HG02588 (cell line): ENCODE results near the gene SDK1.

Source experiments
- ATAC-seq: cut with Tn5 transposase; IDR thresholded peaks from one replicate; pipeline ENCODE4 v1.9.1; 2021; ENCODE audit warnings: mild to moderate bottlenecking, moderate library complexity; ENCODE audit not compliant: unreplicated experiment

SDK1 gene

GRCh38 chr7:3762146-3762831 is 461.2 kb downstream of the SDK1 start:
- ATAC-seq: no peak

GRCh38 chr7:3767917-3768777 is 467.1 kb downstream of the SDK1 start:
- no peak for ATAC-seq

- ATAC-seq: no peak
These were observed 470.9 kb downstream of the SDK1 start for GRCh38 chr7:3771906-3772305.

DNA sequence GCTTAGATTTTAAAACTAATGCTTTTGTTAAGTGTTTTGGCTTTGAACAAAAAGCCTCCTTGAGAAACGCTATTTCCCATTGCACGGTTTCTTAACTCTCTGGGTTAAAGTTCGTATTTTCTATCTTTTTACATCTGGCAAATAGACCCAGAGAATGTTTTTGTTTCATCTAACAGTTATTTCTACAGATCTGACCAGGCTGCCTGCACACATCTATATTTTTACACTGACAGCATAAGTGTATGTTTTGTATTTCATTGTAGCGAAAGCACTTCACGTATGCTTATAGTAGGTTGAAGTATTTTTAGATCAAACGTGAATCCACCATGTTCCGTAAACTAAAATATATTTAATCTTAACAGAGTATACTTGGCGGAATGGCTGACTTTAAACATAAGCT is 477.3 kb downstream of the SDK1 start:
- ATAC-seq: no peak

GRCh38 chr7:3780016-3780415 is 479.0 kb downstream of the SDK1 start:
- ATAC-seq: no peak

GRCh38 chr7:3780525-3780924 is 479.5 kb downstream of the SDK1 start:
- ATAC-seq: no peak

- no peak for ATAC-seq
These were observed 480.6 kb downstream of the SDK1 start for GRCh38 chr7:3781607-3782006.

DNA sequence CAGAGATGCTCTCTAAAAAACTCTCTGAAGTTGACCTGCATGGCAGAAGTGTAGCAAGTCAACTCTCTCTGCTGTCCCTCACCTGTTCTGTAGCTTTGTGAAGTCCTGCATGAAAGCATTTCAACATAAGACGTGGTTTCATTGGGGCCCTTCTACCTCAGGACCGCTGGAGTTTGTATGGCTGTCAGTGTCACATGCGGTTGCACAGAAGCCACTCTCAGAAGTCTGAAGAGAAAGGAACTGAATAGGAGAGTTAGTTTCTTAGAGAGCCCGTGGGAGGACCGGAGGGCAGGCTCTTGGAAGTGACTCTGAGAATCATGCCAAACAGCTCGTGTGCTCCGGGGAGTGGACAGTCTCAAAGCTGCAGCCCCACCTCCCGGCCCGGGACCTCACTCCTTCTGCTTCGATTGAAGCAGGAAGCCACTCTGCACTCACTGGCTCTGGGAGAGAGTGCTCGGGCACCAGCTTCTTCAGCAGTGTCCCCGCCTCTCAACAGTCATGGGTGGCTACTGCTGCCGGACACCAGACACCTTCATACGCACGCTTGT is 486.7 kb downstream of the SDK1 start:
- ATAC-seq: no peak

- ATAC-seq: no peak
These were observed 489.8 kb downstream of the SDK1 start for GRCh38 chr7:3790803-3791202.

- ATAC-seq: no peak
These were observed 490.3 kb downstream of the SDK1 start for GRCh38 chr7:3791327-3791726.

- no peak for ATAC-seq
These were observed 494.1 kb downstream of the SDK1 start for GRCh38 chr7:3795141-3795540.

DNA sequence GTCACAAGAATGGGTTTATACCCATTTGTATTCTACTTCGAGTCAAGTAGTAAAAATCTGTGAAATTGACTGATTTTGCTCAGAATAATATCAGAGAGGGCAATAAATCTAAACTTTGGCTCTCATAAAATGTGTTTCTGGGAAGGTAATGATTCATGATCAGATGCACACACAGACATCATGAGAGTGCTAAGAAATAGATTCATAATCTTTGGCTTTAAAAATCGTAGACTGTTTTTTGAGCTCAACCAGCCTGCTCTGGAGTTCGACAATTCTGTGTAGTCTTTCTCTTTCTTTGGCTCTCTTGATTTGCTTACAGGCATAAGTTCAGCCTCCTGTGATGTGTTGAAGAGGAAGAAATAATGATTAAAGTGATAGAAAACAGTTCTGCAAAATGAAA is 494.7 kb downstream of the SDK1 start:
- ATAC-seq: no peak

DNA sequence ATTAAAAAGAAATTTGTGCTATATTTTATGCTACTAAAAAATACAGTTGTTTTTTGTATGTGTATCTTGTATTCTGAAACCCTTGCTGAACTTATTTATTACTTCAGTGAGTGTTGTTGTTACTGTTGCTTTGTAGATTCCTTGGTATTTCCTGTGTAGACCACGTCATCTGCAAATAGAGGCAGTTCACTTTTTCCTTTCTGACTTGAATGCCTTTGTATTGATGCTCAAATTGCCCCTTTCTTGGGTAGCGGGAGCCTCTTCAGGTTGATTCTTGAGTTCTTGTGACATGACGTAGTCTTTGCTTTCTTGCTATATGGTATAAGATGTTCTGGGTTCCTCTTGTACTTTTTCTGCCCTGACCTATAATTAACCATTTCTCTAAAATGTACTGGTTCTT is 504.1 kb downstream of the SDK1 start:
- ATAC-seq: no peak

GRCh38 chr7:3806516-3806915 is 505.5 kb downstream of the SDK1 start:
- ATAC-seq: no peak

DNA sequence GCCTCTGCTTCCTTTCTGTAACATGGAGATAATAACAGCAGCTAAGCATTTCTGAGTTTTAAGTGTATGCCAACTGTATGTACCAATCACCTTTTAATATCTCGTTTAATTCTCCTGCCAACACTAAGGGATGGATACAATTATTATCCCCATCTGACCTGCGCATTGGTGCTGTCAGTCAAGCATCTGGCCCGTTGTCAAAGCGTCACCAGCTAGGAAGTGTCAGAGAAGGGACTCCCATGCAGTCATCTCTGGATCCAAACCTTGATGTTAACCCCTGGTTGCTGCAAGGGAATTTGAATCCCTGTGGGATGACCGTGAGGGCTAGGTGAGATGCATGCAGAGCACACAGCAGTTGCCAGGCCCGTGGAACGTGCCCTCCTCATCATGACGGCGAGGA is 506.8 kb downstream of the SDK1 start:
- no peak for ATAC-seq

DNA sequence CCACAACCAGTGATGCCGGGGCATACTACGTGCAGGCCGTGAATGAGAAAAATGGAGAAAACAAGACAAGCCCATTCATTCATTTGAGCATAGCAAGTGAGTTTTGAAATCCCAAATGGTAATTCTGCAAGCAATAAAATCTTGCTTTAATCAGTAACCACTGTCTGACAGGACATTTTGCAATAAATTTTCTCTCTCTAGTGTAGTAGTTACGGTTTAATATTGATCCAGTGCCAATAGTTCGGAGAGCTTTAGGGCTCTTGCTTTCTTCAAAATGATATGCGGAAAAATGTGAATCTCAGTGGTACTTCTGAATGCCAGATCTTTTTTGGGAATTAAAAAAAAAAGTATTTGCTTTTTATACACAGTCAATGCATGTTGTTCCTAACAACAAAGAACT is 520.4 kb downstream of the SDK1 start:
- no peak for ATAC-seq

- no peak for ATAC-seq
These were observed 524.4 kb downstream of the SDK1 start for GRCh38 chr7:3825491-3825890.

GRCh38 chr7:3832199-3832598 is 531.1 kb downstream of the SDK1 start:
- no peak for ATAC-seq

DNA sequence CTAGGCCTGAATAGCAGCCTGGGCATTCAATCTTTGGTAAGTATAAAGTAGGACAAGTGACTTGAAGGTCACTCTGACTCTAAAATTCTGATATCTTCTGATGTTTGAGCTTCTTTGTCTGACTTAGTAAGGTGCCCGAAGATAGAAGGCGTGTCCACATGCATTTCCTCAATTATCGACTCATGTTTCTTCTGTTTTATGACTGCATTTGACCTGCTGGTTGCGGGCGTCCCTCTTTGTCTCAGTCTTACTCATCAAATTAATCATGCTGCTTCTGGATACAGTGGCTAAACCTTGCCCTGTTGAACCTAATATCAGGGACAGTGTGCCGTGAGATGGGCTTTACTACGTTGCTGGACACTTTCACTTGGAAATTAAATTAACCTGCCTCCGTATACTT is 534.1 kb downstream of the SDK1 start:
- no peak for ATAC-seq

DNA sequence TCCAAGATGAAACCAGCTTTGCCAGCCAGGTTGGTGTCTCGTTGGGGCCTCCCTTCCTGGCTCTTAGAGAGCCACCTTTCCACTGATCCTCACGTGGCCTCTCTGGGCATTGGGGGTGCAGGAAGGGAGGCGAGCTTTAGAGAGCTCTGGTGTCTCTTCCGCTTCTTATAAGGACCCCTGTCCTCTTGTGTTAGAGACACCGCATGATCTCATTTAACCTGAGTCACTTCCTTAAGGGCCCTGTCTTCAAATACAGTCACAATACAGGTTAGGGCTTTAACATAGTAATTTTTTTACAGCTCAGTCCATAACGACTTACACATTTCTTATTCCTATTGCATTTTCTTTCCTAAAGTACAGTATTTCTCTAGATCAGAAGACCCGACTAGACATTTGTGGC is 535.8 kb downstream of the SDK1 start:
- ATAC-seq: no peak

- no peak for ATAC-seq
These were observed 543.6 kb downstream of the SDK1 start for GRCh38 chr7:3844540-3845151.

DNA sequence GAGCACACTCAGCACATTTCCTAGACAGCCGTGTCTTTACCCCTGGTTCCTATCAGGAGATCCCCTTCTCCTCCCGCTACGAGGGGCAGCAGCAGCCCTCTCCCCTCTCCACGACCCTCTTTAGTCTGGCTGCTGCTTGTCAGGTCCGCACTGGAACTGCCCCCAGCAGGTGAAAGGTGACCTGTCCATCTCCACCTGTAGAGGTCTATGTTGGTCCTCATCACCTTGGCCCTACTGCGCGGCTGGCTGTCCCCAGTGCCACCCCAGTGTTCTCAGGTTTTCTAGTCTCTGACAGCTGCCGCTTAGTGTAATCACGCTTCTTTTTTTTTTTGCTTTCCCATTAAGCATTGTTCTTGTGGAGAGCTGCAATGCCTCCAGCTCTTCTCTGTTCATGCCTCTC is 545.7 kb downstream of the SDK1 start:
- ATAC-seq: no peak
